Left ventricle myocardium inferior (tissue), 1 donor: Measurements from ENCODE around the gene INPP5J. TPM values are rescaled to one million over a fixed set of nuclear protein-coding genes. Genes with fewer than 3 reads are reported as not detected.

Source experiments
- DNase-seq: peaks from one replicate; pipeline ENCODE4 v3.0.0-alpha.2; 2020
- H3K27ac ChIP-seq: fragments of 200-600 bp; replicated peaks from 2 replicates; pipeline ENCODE4 v1.8.0; 2021
- H3K27me3 ChIP-seq: fragments of 200-600 bp; 2 replicates; pipeline ENCODE4 v1.8.0; 2021; ENCODE audit warnings: low read depth
- H3K36me3 ChIP-seq: fragments of 200-600 bp; 2 replicates; pipeline ENCODE4 v1.8.0; 2021
- H3K4me1 ChIP-seq: fragments of 200-600 bp; 2 replicates; pipeline ENCODE4 v1.8.0; 2021
- H3K4me3 ChIP-seq: fragments of 200-600 bp; 2 replicates; pipeline ENCODE4 v1.8.0; 2021; ENCODE audit warnings: mild to moderate bottlenecking, moderate library complexity
- H3K9me3 ChIP-seq: fragments of 200-600 bp; replicated peaks from 2 replicates; pipeline ENCODE4 v1.8.0; 2021
- CTCF ChIP-seq: fragments of 200-600 bp; IDR thresholded peaks from 2 replicates; pipeline ENCODE4 v1.8.0; 2021; ENCODE audit warnings: antibody characterized with exemption, mild to moderate bottlenecking, borderline replicate concordance
- intact Hi-C: fragments of 100-400 bp; cut with micrococcal nuclease; formaldehyde crosslinking; loops from one replicate; pipeline ENCODE4 v1.11.0; 2022
- microRNA-seq: library from miRNA; unstranded; fragments of <30 nt; microRNA quantifications from one replicate; pipeline ENCODE4 v1.2.0, GENCODE V29; 2020
- total RNA-seq: library from RNA; stranded (reverse); fragmentation: NEBNext Ultra II Directional; extraction: Animal tissue kit (Norgen Biotek cat#: 25700); gene quantifications from one replicate; pipeline ENCODE4 v1.2.1, GENCODE V29; 2021
- donor health status: DM: no; HTN: yes; CAD: no; lungs with severe emphysema.

INPP5J gene
- total RNA-seq, 1 donor from 2014 or later: 20.7 TPM

GRCh38 chr22:31177420-31178162 is 54.8 kb downstream of the INPP5J start:
- Histone ChIP-seq H3K36me3 (peaks cover 24% of the 10 kb centered on the region), H3K27ac (no peak overlapping the region), H3K4me1 (peaks cover 38% of the 10 kb centered on the region), H3K9me3 (no peaks in the 10 kb centered on the region), H3K4me3 (no peak overlapping the region), H3K27me3 (no peaks in the 10 kb centered on the region)
- no peak for TF ChIP-seq CTCF
- no peak for DNase-seq
- intact Hi-C loops: no loop called here

- H3K9me3 ChIP-seq: no peaks in the 10 kb centered on the region
- peaks cover 25% of the 10 kb centered on the region for H3K4me1 ChIP-seq
- no peak overlapping the region for H3K4me3 ChIP-seq
- no peaks in the 10 kb centered on the region for H3K27me3 ChIP-seq
- intact Hi-C loops: no loop called here
- no peak for DNase-seq
- H3K36me3 ChIP-seq: peaks cover 28% of the 10 kb centered on the region
- TF ChIP-seq CTCF: no peak
- H3K27ac ChIP-seq: no peak overlapping the region
Measured at GRCh38 chr22:31178859-31179258, 56.1 kb downstream of the INPP5J start.

- Histone ChIP-seq H3K9me3 (no peaks in the 10 kb centered on the region), H3K27me3 (no peaks in the 10 kb centered on the region), H3K4me1 (peaks cover 20% of the 10 kb centered on the region), H3K4me3 (no peak overlapping the region), H3K27ac (no peak overlapping the region), H3K36me3 (peaks cover 28% of the 10 kb centered on the region)
- DNase-seq: no peak
- intact Hi-C loops: no loop called here
- no peak for TF ChIP-seq CTCF
Measured at GRCh38 chr22:31179345-31179744, 56.6 kb downstream of the INPP5J start.

- Histone ChIP-seq H3K27ac (no peak overlapping the region), H3K4me3 (no peak overlapping the region), H3K27me3 (no peaks in the 10 kb centered on the region), H3K9me3 (no peaks in the 10 kb centered on the region), H3K4me1 (peaks cover 8% of the 10 kb centered on the region), H3K36me3 (peaks cover 26% of the 10 kb centered on the region)
- no peak for DNase-seq
- intact Hi-C loops: no loop called here
- TF ChIP-seq CTCF: no peak
Measured at GRCh38 chr22:31184015-31184414, 61.2 kb downstream of the INPP5J start.

Small RNAs within 50 kb of the gene (microRNA-seq; reads per million reads assigned to microRNA genes)
- not detected for gene MIR3928

Other genes starting within 250 kb of the INPP5J start
- gene MORC2, start 154.2 kb upstream of the INPP5J start, total RNA-seq: 18.0 TPM
- gene TUG1, start 153.7 kb upstream of the INPP5J start, total RNA-seq: 33.6 TPM
- 245 TPM for gene SMTN, start 41.6 kb upstream of the INPP5J start, total RNA-seq
- gene SELENOM, start 15.4 kb upstream of the INPP5J start, total RNA-seq: 51.5 TPM
- gene PLA2G3, start 17.5 kb downstream of the INPP5J start, total RNA-seq: not detected
- 19.2 TPM for gene RNF185, start 37.2 kb downstream of the INPP5J start, total RNA-seq
- gene LIMK2, start 89.3 kb downstream of the INPP5J start, total RNA-seq: 8.0 TPM
- 11.1 TPM for gene PIK3IP1, start 169.5 kb downstream of the INPP5J start, total RNA-seq
- 13.2 TPM for gene PATZ1, start 223.4 kb downstream of the INPP5J start, total RNA-seq